Esophagus (tissue), 2 donors: ENCODE data around the gene KMT2D. TPM values are rescaled to one million over a fixed set of nuclear protein-coding genes. Genes with fewer than 3 reads are reported as not detected.

Experiments used
- H3K27ac ChIP-seq, 2 donors: one replicate each; pipeline ENCODE4 v1.5.1; 2013; ENCODE audit warnings: low read depth in 2 of 2, mild to moderate bottlenecking in 2 of 2, inconsistent platforms in 1 of 2, low read length in 1 of 2, moderate library complexity in 1 of 2
- H3K27me3 ChIP-seq, 2 donors: one replicate each; pipeline ENCODE4 v1.6.1; 2013; ENCODE audit warnings: low read length in 2 of 2, control low read depth in 1 of 2, mild to moderate bottlenecking in 1 of 2; ENCODE audit not compliant: insufficient read depth in 2 of 2, control insufficient read depth in 1 of 2
- H3K36me3 ChIP-seq, 2 donors: one replicate each; pipeline ENCODE4 v1.6.1; 2013; ENCODE audit warnings: low read length in 1 of 2; ENCODE audit not compliant: control insufficient read depth in 2 of 2, insufficient read depth in 2 of 2
- H3K4me1 ChIP-seq, 2 donors: one replicate each; pipeline ENCODE4 v1.6.1; 2013; ENCODE audit warnings: low read length in 1 of 2; ENCODE audit not compliant: control insufficient read depth in 2 of 2, insufficient read depth in 2 of 2
- H3K4me3 ChIP-seq, 2 donors: one replicate each; pipeline ENCODE4 v1.5.1; 2013; ENCODE audit warnings: low read length in 2 of 2, mild to moderate bottlenecking in 2 of 2, low read depth in 1 of 2, moderate library complexity in 1 of 2
- H3K9me3 ChIP-seq, 2 donors: one replicate each; pipeline ENCODE4 v1.6.1; 2013; ENCODE audit warnings: mild to moderate bottlenecking in 2 of 2, low read depth in 1 of 2, low read length in 1 of 2, moderate library complexity in 1 of 2; ENCODE audit not compliant: control insufficient read depth in 2 of 2, insufficient read depth in 1 of 2
- WGBS, 2 donors: extraction: QIAGEN DNeasy Blood & Tissue Kit; methylation state at CpG; one replicate each; pipeline ENCODE4 v1.1.7; 2013; 5-methylcytosine and 5-hydroxymethylcytosine counted together
- polyA plus RNA-seq, 2 donors: library from polyadenylated mRNA; stranded (reverse); fragments of 200-250 nt; gene quantifications; one replicate each; pipeline ENCODE4 v1.2.3, GENCODE V29; 2013
- donor health status: healthy with polysubstance abuse.
- donor health status: Bipolar disorder and iron deficiency.

The KMT2D gene
- polyA plus RNA-seq, 2 donors = 13.2 to 46.6 TPM

DNA sequence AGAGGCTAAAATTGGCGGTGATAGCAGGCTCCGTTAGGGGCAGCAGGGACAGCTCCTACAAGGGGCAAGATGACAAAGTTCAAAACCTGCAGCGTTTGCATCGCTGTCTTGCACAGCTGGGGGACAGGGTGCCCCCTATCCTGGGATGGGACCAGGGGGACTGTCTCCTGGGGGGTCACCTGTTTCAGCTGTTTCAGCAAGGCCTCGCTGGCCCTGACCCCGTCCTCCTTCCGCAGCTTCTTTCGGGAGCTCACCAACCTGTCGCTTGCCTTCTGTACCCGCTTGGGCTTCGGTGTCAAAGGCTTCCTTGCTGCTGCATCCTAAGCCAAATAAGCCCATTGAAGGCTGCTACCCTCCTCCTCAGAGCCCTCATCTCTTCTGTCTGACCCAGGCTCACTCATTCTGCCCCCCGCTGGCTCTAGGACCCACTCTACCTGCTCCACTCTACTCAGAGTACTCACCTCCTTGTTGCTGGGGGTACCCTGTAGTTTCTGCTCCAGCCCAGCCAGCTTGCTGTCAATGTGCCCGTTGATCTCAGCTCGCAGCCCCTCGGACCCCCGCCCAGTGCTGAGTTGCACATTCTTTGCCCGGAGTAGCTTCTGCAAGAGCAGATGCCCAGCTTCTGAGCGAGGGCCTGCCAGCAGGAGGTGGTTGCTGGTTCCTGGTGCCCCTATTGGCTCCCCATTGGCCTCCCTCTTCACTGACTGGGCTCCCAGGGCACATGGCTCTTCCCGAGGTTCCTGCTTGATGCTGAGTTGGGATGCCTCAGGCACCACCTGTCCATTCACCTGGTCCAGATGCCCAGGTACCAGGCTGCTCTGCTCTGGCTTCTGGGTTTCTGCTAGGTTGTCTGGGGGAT is 29.7 kb downstream of the KMT2D start:
- 91 to 94% methylated on average over 19 of the region's 19 CpGs for WGBS, 2 donors
- peaks cover 15 to 60% of the 10 kb centered on the region in 2 donors for H3K36me3 ChIP-seq
- H3K27me3 ChIP-seq = no peaks in the 10 kb centered on the region
- no peak overlapping the region for H3K27ac ChIP-seq
- no peaks in the 10 kb centered on the region for H3K4me1 ChIP-seq
- no peaks in the 10 kb centered on the region for H3K9me3 ChIP-seq
- H3K4me3 ChIP-seq = no peak overlapping the region

DNA sequence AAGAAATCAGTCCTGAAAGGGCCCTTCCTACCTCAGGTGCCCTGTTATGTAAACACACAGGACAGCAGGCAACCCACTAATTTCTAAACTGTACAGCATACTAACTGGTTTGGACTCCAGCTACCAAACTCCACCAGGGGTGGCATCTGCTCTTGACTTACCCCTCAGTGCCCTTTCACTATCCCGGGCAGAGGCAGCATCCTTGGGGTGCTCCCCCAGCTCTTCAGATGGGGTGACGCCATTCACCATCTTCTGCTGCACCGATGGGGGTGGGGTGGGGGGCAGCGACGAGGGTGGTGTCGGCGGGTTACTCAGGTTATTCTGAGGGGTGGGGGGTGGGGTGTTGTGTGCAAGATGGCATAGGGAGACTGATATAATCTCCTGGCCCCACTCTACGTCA is 30.5 kb downstream of the KMT2D start:
- H3K9me3 ChIP-seq = no peaks in the 10 kb centered on the region
- no peaks in the 10 kb centered on the region for H3K27me3 ChIP-seq
- H3K4me3 ChIP-seq = no peak overlapping the region
- 87 to 90% methylated on average over 8 of the region's 8 CpGs for WGBS, 2 donors
- H3K27ac ChIP-seq = no peak overlapping the region
- H3K4me1 ChIP-seq = no peaks in the 10 kb centered on the region
- H3K36me3 ChIP-seq = peaks cover 17 to 63% of the 10 kb centered on the region in 2 donors

DNA sequence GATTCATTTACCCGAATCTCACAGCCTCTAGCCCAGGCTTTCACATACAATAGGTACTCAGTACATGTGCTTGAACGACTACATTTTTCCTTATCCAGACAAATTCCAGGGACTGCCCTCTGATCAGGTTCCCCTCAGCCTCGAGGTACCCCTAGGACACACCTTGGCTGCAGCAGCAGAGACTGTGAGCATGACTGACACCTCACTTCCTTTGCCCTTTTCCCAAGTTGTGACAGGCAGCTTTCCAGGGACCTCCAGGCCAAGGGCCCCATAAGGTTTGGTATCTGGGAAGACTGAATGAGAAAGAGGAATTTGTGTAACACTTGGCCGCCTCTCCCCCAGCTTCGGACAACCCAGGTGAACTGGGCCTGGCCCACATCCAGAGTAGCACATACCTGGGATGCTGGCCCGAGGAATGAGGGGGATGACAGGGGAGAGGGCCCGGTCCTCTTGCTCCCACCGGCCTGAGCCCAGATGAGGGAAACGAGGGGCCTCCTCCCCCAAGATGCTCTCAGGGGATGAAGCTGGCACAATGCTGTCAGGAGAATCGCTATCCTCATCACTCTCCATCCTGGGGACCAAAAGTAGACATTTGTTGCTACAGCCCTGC is 31.8 kb downstream of the KMT2D start:
- Histone ChIP-seq H3K36me3 (peaks cover 27 to 64% of the 10 kb centered on the region in 2 donors), H3K4me1 (no peaks in the 10 kb centered on the region), H3K27ac (no peak overlapping the region), H3K9me3 (no peaks in the 10 kb centered on the region), H3K4me3 (no peak overlapping the region), H3K27me3 (no peaks in the 10 kb centered on the region)
- 87 to 88% methylated on average over 10 of the region's 10 CpGs for WGBS, 2 donors

DNA sequence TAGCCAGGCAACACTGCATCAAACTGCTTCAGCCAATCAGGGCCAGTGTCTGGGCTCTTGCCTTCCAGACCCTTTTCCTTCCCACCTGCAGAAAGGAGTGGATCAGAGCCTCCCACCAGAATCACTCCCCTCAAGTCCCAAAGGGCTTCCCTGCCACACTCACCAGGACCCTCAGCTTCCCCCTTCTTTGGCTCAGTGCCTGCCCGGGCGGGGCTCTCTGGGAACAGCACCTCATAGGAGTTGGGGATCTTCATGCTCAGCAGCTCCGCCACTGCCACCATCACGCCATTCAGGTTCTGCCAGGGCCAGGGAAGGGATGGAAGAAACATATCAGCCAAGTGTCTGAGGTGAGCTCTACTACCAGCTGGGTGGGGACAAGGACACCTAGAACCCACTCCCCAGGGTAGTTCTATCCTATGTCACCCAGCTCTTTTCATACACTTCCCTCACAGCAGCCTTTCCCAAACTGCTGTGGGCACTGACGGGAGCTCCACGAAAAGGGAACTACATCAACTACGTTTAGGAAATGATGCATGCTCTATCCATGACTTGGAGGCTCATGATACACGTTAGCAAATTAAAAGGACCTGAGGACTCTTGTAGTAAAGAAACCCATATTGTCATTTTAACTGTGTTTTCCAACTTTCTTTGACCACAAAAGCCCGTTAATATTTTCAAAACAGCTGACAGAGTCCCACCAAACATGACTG is 32.6 kb downstream of the KMT2D start:
- Histone ChIP-seq H3K4me3 (no peak overlapping the region), H3K36me3 (peaks cover 20 to 62% of the 10 kb centered on the region in 2 donors), H3K9me3 (no peaks in the 10 kb centered on the region), H3K27ac (no peak overlapping the region), H3K4me1 (no peaks in the 10 kb centered on the region), H3K27me3 (no peaks in the 10 kb centered on the region)
- WGBS, 2 donors = 90 to 92% methylated on average over 9 of the region's 9 CpGs

DNA sequence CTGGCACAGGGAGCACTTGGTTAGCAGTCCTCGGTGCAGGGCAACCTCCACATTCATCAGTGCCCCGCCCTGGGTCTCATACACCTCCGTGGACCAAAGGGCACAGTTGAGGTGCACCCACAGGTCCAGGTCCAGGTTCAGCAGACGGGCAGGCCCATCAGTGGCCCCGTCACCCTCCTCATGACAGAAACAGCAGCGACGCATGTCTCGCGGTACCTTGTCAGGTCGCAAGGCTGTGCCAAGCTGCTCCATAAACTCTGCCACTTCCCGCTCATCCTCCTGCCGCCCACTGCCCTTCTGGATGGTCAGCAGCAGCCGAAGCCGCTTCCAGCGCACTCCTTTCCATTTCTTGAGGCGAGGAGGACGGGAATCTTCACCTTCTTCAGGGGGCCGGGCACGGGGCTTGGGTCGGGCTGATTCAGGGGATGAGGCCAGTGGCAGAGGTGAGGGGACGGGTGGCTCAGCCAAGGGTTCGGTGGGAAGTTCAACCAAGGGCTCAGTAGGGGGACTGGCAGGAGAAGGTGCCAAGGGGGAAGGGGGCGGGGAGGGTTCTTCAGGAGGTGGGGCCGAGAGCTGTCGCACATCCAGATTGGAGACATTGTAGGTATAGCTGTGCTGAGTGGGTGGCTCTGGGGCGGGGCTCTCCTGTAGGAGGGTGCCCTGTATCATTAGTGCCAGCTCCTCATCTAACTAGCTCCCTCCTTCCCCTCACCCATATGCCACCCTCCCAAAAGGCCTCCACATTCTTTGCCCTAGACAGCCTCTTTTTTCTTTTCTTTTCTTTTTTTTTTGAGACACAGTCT is 33.7 kb downstream of the KMT2D start:
- H3K9me3 ChIP-seq = no peaks in the 10 kb centered on the region
- no peak overlapping the region for H3K27ac ChIP-seq
- no peak overlapping the region for H3K4me3 ChIP-seq
- 91 to 93% methylated on average over 24 to 26 of the region's 26 CpGs for WGBS, 2 donors
- peaks cover 25 to 62% of the 10 kb centered on the region in 2 donors for H3K36me3 ChIP-seq
- no peaks in the 10 kb centered on the region for H3K4me1 ChIP-seq
- H3K27me3 ChIP-seq = no peaks in the 10 kb centered on the region

DNA sequence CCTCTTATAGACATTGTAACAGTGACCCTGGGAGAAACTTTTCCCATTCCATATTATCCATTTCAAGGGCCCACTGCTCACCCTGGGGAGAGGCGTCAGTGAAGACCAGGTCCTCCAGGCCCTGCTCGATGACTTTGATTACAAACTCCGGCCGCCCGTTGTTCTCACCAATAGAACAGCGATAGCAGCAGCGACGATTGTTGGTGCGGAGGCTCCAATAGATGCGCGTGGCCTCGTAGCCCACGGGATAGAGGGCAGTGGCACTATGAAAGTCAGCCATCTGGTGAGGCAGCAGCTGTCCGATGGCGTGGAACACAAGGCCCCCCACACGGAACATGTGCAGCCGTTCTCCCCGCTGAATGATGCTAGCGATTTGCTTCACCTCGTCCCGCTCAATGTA is 34.5 kb downstream of the KMT2D start:
- H3K27ac ChIP-seq = no peak overlapping the region
- no peaks in the 10 kb centered on the region for H3K4me1 ChIP-seq
- WGBS, 2 donors = 95 to 96% methylated on average over 21 of the region's 21 CpGs
- H3K27me3 ChIP-seq = no peaks in the 10 kb centered on the region
- H3K9me3 ChIP-seq = no peaks in the 10 kb centered on the region
- no peak overlapping the region for H3K4me3 ChIP-seq
- peaks cover 27 to 65% of the 10 kb centered on the region in 2 donors for H3K36me3 ChIP-seq

DNA sequence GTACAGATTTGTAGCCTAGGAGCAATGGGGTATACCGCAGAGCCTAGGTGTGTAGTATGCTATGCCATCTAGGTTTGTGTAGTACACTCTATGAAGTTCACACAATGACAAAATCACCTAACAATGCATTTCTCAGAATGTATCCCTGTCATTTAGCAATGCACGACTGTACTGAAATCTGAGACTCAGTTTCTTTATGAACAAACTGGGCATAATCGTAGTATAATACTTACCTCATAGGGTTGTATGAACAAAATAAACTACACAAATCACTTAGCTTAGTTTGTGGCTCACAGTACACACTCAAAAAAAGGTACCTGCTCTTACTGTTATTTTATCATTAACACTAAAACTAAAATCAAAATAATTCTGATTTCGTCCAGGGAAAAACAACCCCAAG is 35.1 kb downstream of the KMT2D start:
- Histone ChIP-seq H3K27ac (no peak overlapping the region), H3K27me3 (no peaks in the 10 kb centered on the region), H3K4me1 (no peaks in the 10 kb centered on the region), H3K4me3 (no peak overlapping the region), H3K36me3 (peaks cover 27 to 59% of the 10 kb centered on the region in 2 donors), H3K9me3 (no peaks in the 10 kb centered on the region)
- 85 to 89% methylated on average over 4 of the region's 4 CpGs for WGBS, 2 donors

DNA sequence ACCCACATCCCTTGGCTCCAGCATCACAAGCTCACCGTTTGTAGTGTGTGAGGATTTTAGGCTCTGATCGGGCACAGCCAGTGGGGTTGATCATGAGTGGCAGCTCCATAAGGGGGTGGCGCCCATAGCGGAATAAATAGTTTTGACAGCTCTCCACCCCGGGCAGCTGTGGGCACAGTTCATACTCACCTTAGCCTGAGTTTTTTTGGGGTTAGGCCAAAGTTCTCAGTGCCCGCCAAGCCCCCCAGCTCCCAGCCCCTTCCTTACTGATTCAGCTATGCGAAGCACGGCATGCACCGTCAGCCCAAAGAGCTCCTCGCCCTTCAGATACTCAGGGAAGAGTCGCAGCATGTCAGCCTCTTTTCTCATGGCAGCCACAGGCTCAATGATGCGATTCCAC is 36.1 kb downstream of the KMT2D start:
- H3K9me3 ChIP-seq = no peaks in the 10 kb centered on the region
- peaks cover 27 to 58% of the 10 kb centered on the region in 2 donors for H3K36me3 ChIP-seq
- WGBS, 2 donors = 85 to 88% methylated on average over 12 of the region's 12 CpGs
- H3K4me1 ChIP-seq = no peaks in the 10 kb centered on the region
- H3K27ac ChIP-seq = no peak overlapping the region
- no peaks in the 10 kb centered on the region for H3K27me3 ChIP-seq
- no peak overlapping the region for H3K4me3 ChIP-seq

DNA sequence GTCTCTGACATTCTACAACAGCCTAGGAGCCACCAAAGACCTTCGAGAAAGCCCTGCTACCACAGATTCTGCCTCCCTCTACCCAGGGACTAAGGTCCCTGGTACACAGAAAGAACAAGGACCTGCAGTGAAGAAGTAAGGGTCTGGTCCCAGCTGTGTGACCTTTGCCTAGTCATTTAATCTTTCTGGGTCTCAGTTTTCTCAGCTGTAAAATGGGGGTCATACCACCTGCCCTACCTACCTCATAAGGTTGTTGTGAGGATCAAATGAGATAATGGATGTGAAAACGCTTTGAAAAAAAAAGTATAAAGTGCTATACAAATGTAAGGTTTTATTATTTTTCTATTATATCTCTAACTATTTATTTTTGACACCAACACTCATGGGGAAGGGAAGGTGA is 36.8 kb downstream of the KMT2D start:
- no peak overlapping the region for H3K27ac ChIP-seq
- H3K4me3 ChIP-seq = no peak overlapping the region
- H3K9me3 ChIP-seq = no peaks in the 10 kb centered on the region
- H3K27me3 ChIP-seq = no peaks in the 10 kb centered on the region
- H3K36me3 ChIP-seq = peaks cover 23 to 58% of the 10 kb centered on the region in 2 donors
- H3K4me1 ChIP-seq = no peaks in the 10 kb centered on the region
- 90 to 95% methylated on average over 2 of the region's 2 CpGs for WGBS, 2 donors
